K562 (cell line): ENCODE measurements around the gene AGFG1. TPM values are rescaled to one million over a fixed set of nuclear protein-coding genes. Genes with fewer than 3 reads are reported as not detected.

Source experiments
- ARID1B ChIP-seq: fragments of 450-650 bp; IDR thresholded peaks from 2 replicates; pipeline ENCODE4 v1.6.1; 2016; ENCODE audit warnings: antibody characterized with exemption, mild to moderate bottlenecking, inconsistent platforms
- ARNT ChIP-seq, 2 experiments: fragments of 450-650 bp; IDR thresholded peaks; 2 replicates each; pipeline ENCODE4 v1.6.1; 2016; ENCODE audit warnings: mild to moderate bottlenecking in 1 of 2
- CBFA2T2 ChIP-seq: fragments of 450-650 bp; conservative IDR thresholded peaks from 2 replicates; pipeline ENCODE4 v1.6.1; 2017; ENCODE audit warnings: mild to moderate bottlenecking
- CBFA2T3 ChIP-seq: fragments of 450-650 bp; IDR thresholded peaks from 2 replicates; pipeline ENCODE4 v1.6.1; 2017
- CBX1 ChIP-seq: sonication (generic); IDR thresholded peaks from 2 replicates; pipeline ENCODE4 v1.6.1; 2016; ENCODE audit warnings: antibody characterized with exemption, low read depth, mild to moderate bottlenecking
- DIDO1 ChIP-seq: fragments of 450-650 bp; IDR thresholded peaks from 2 replicates; pipeline ENCODE4 v1.6.1; 2016; ENCODE audit warnings: low read depth, missing biosample characterization, missing genetic modification characterization
- ETS2 ChIP-seq: IDR thresholded peaks from 2 replicates; pipeline ENCODE4 v1.6.1; 2016; ENCODE audit warnings: borderline replicate concordance, missing genetic modification characterization, mild to moderate bottlenecking, moderate library complexity, missing compliant biosample characterization; ENCODE audit not compliant: poor library complexity, severe bottlenecking
- MAZ ChIP-seq, 2 experiments: fragments of 450-650 bp in 1 of 2; sonication (generic) in 1 of 2; formaldehyde crosslinking; IDR thresholded peaks in 1 of 2; conservative IDR thresholded peaks in 1 of 2; 2 replicates each; pipeline versions ENCODE4 v1.4.0 to v1.5.0; 2020; ENCODE audit warnings: mild to moderate bottlenecking in 1 of 2, missing genetic modification reagents in 1 of 2
- MCM2 ChIP-seq: fragments of 450-650 bp; IDR thresholded peaks from 2 replicates; pipeline ENCODE4 v1.6.1; 2017; ENCODE audit warnings: low read depth, mild to moderate bottlenecking
- MYNN ChIP-seq, 2 experiments: sonication (generic); formaldehyde crosslinking in 1 of 2; IDR thresholded peaks; 2 replicates each; pipeline versions ENCODE4 v1.5.0 to v1.6.1; 2016 to 2020; ENCODE audit warnings: antibody characterized with exemption in 1 of 2, missing genetic modification reagents in 1 of 2
- NR1H2 ChIP-seq: sonication (generic); formaldehyde crosslinking; IDR thresholded peaks from 2 replicates; pipeline ENCODE4 v1.4.0; 2020; ENCODE audit warnings: mild to moderate bottlenecking, missing genetic modification reagents
- NR4A1 ChIP-seq, 2 experiments: fragments of 250-450 bp in 1 of 2; fragments of 450-650 bp in 1 of 2; sonication (Bioruptor Pico) in 1 of 2; IDR thresholded peaks; 2 replicates each; pipeline versions ENCODE4 v1.4.0 to v1.6.1; 2016 to 2020; ENCODE audit warnings: mild to moderate bottlenecking in 2 of 2, missing compliant biosample characterization in 1 of 2, missing genetic modification characterization in 1 of 2, moderate library complexity in 1 of 2
- RB1 ChIP-seq: fragments of 450-650 bp; IDR thresholded peaks from 2 replicates; pipeline ENCODE4 v1.6.1; 2017; ENCODE audit warnings: low read depth, mild to moderate bottlenecking
- RUNX1 ChIP-seq: sonication (generic); IDR thresholded peaks from 2 replicates; pipeline ENCODE4 v1.6.1; 2016; ENCODE audit warnings: antibody characterized with exemption, low read depth
- SIX5 ChIP-seq, 2 experiments: IDR thresholded peaks; 2 replicates each; pipeline ENCODE4 v1.6.1; 2011; ENCODE audit warnings: low read length in 2 of 2, borderline replicate concordance in 1 of 2, low read depth in 1 of 2, mild to moderate bottlenecking in 1 of 2, moderate library complexity in 1 of 2; ENCODE audit not compliant: insufficient read depth in 1 of 2
- SLC30A9 ChIP-seq: fragments of 250-450 bp; sonication (Bioruptor Pico); IDR thresholded peaks from 2 replicates; pipeline ENCODE4 v1.8.0; 2022; ENCODE audit warnings: mild to moderate bottlenecking, moderate library complexity
- TAF15 ChIP-seq: fragments of 200-400 bp; formaldehyde crosslinking; IDR thresholded peaks from 2 replicates; pipeline ENCODE4 v1.6.1; 2017; ENCODE audit warnings: mild to moderate bottlenecking, low read depth, low read length, moderate library complexity
- TAL1 ChIP-seq: fragments of 450-650 bp; IDR thresholded peaks from 2 replicates; pipeline ENCODE4 v1.6.1; 2016; ENCODE audit warnings: mild to moderate bottlenecking
- TCF3 ChIP-seq: sonication (generic); formaldehyde crosslinking; IDR thresholded peaks from 2 replicates; pipeline ENCODE4 v1.4.0; 2020; ENCODE audit warnings: mild to moderate bottlenecking, missing genetic modification reagents
- TEAD1 ChIP-seq, 2 experiments: fragments of 450-650 bp in 1 of 2; sonication (generic) in 1 of 2; formaldehyde crosslinking; IDR thresholded peaks; 2 replicates each; pipeline versions ENCODE4 v1.4.0 to v1.8.0; 2020 to 2022; ENCODE audit warnings: mild to moderate bottlenecking in 2 of 2, missing genetic modification reagents in 1 of 2
- TEAD4 ChIP-seq, 2 experiments: sonication (generic) in 1 of 2; formaldehyde crosslinking in 1 of 2; IDR thresholded peaks; 2 replicates each; pipeline versions ENCODE4 v1.6.1 to v1.8.0; 2012 to 2022; ENCODE audit warnings: borderline replicate concordance in 1 of 2, inconsistent platforms in 1 of 2, low read length in 1 of 2, mild to moderate bottlenecking in 1 of 2, missing genetic modification reagents in 1 of 2
- VEZF1 ChIP-seq: fragments of 200-800 bp; sonication (Bioruptor generic); IDR thresholded peaks from 2 replicates; pipeline ENCODE4 v1.6.1; 2017; ENCODE audit warnings: missing genetic modification characterization, missing compliant biosample characterization
- WHSC1 ChIP-seq: IDR thresholded peaks from one replicate; pipeline ENCODE4 v1.6.1; 2012; ENCODE audit warnings: low read length, control low read depth, inconsistent platforms
- ZSCAN29 ChIP-seq: fragments of 450-650 bp; IDR thresholded peaks from 2 replicates; pipeline ENCODE4 v1.6.1; 2017
- polyA plus RNA-seq, 8 experiments: library from polyadenylated mRNA; depleted of rRNA in 4 of 8; stranded (reverse) in 5 of 8; unstranded in 3 of 8; fragments of >200 nt; fragmentation: Nextera tagmentation in 2 of 8; fragmentation: Illumina TruSeq in 1 of 8; extraction: Ambion mirVana in 2 of 8; extraction: Trizol in 1 of 8; gene quantifications; 2 replicates each; pipeline versions ENCODE4 v1.2.1 to v1.2.3, GENCODE V29; 2011 to 2014; ENCODE audit warnings: inconsistent platforms in 1 of 8, missing spikeins in 1 of 8
- total RNA-seq, 7 experiments: library from RNA; depleted of rRNA in 6 of 7; stranded (reverse); fragments of >200 nt in 6 of 7; fragmentation: Illumina TruSeq in 2 of 7; extraction: Trizol in 2 of 7; gene quantifications; 2 replicates each; pipeline versions ENCODE4 v1.2.1 to v1.2.3, GENCODE V29; 2011 to 2021; ENCODE audit warnings: low replicate concordance in 1 of 7
- TF ChIP-seq, protein P1 (sequence below), 3 experiments: IDR thresholded peaks in 2 of 3; conservative IDR thresholded peaks in 1 of 3; 2 replicates each; pipeline ENCODE4 v1.5.1; 2011 to 2012; ENCODE audit warnings: low read length in 3 of 3, mild to moderate bottlenecking in 3 of 3, control low read depth in 2 of 3, improper control_type of control experiment in 1 of 3, inconsistent platforms in 1 of 3, low read depth in 1 of 3, mixed read lengths in 1 of 3, moderate library complexity in 1 of 3; ENCODE audit not compliant: insufficient read depth in 2 of 3

The AGFG1 gene
- total and polyA plus RNA-seq, 9 of the 15 experiments (the other 6 are each of a cell fraction or from before 2014, with no cell fraction given): 11.2 to 97.5 (median 36.0) TPM

GRCh38 chr2:227513113-227513512, 41.2 kb downstream of the AGFG1 start (continued):
- TF ChIP-seq SIX5 (IDR thresholded peaks at IDR 0.05; ENCODE audit: borderline replicate concordance in 1 of 2, insufficient read depth in 1 of 2, low read depth in 1 of 2, low read length in 2 of 2) (no peak), TEAD1 (CRISPR knock-in tag; IDR thresholded peaks at IDR 0.05) (no peak), RB1 (no peak), TEAD4 (IDR thresholded peaks at IDR 0.05; ENCODE audit: low read length) (peak; percentile 31; the same call in 1 of the 2 replicates), TEAD4 (CRISPR knock-in tag; IDR thresholded peaks at IDR 0.05; ENCODE audit: borderline replicate concordance) (no peak), TAF15 (no peak), NR1H2 (CRISPR knock-in tag) (no peak), ARID1B (peak; percentile 48), WHSC1 (no peak), VEZF1 (CRISPR knock-in tag) (no peak), CBFA2T3 (peak; percentile 72), MAZ (CRISPR knock-in tag; conservative IDR thresholded peaks at IDR 0.05 in 1 of 2, IDR thresholded peaks at IDR 0.05 in 1 of 2) (no peak), CBX1 (no peak), TAL1 (peak; percentile 48; the same call in 1 of the 2 replicates), MCM2 (no peak), RUNX1 (no peak), CBFA2T2 (peak; percentile 43), ETS2 (no peak), NR4A1 (CRISPR knock-in tag; IDR thresholded peaks at IDR 0.05) (no peak), NR4A1 (tag; IDR thresholded peaks at IDR 0.05) (no peak), SLC30A9 (no peak), ARNT (IDR thresholded peaks at IDR 0.05) (no peak), MYNN (IDR thresholded peaks at IDR 0.05) (no peak), MYNN (CRISPR knock-in tag; IDR thresholded peaks at IDR 0.05) (no peak), ZSCAN29 (no peak), TCF3 (CRISPR knock-in tag) (peak; percentile 60), DIDO1 (tag) (no peak)
- TF ChIP-seq, protein P1, sequence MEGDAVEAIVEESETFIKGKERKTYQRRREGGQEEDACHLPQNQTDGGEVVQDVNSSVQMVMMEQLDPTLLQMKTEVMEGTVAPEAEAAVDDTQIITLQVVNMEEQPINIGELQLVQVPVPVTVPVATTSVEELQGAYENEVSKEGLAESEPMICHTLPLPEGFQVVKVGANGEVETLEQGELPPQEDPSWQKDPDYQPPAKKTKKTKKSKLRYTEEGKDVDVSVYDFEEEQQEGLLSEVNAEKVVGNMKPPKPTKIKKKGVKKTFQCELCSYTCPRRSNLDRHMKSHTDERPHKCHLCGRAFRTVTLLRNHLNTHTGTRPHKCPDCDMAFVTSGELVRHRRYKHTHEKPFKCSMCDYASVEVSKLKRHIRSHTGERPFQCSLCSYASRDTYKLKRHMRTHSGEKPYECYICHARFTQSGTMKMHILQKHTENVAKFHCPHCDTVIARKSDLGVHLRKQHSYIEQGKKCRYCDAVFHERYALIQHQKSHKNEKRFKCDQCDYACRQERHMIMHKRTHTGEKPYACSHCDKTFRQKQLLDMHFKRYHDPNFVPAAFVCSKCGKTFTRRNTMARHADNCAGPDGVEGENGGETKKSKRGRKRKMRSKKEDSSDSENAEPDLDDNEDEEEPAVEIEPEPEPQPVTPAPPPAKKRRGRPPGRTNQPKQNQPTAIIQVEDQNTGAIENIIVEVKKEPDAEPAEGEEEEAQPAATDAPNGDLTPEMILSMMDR (IDR thresholded peaks at IDR 0.05 in 2 of 3, conservative IDR thresholded peaks at IDR 0.05 in 1 of 3; ENCODE audit: insufficient read depth in 2 of 3, low read depth in 1 of 3, low read length in 3 of 3): no peak
